ENCODE measurements around the gene MAST4. TPM values are rescaled to one million over a fixed set of nuclear protein-coding genes. Genes with fewer than 3 reads are reported as not detected.

Gene MAST4
- total and polyA plus RNA-seq, 2 of the 4 experiments (the other 2 are of a cell fraction): 4.8 to 6.8 TPM

DNA sequence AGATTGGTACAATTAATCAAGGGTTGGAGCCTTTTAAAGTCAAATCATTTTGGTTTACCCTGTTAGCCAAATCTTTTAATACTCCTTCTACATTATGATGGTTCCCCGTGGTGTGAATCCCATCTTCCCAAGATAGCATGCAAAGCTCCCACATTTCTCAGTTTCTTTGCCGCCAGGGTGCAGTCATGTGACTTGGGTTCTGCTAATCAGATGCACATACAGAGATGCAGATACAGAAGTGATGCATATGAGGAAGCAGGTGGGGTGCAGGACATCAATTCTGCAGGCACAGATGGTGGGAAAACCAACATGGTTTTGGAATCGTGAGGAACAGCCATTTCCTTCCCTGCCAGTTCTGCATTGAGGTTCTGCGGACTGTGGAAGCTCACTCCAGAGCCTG is 8.4 kb upstream of the MAST4 start:
- H3K18ac ChIP-seq (ENCODE audit: low read depth, low read length): no peak overlapping the region
- dilution Hi-C loops (cut with HindIII; ENCODE audit: low sequenced_read_pairs, unreplicated experiment): no loop called here
- in situ Hi-C loops (cut with MboI; ENCODE audit: low sequenced_read_pairs): no loop called here
- POLR2A ChIA-PET (ENCODE audit: unreplicated experiment): no interaction called here
- H3K56ac ChIP-seq (ENCODE audit: extremely low read depth, insufficient read depth, low read length): no peak overlapping the region
- no peak overlapping the region for H2AK9ac ChIP-seq (replicated peaks; ENCODE audit: low read depth, low read length, poor library complexity)
- no peaks in the 10 kb centered on the region for H3K9me1 ChIP-seq (ENCODE audit: insufficient read depth, low read length)
- H3K27ac ChIP-seq (ENCODE audit: insufficient read depth, low read length): no peak overlapping the region
- intact Hi-C loops (cut with micrococcal nuclease): no loop called here
- H3K4me3 ChIP-seq (ENCODE audit: insufficient read depth, low read depth, low read length): no peak overlapping the region
- no peak overlapping the region for H3K9ac ChIP-seq (ENCODE audit: low read depth, low read length)
- no peak overlapping the region for H2BK5ac ChIP-seq (ENCODE audit: low read depth, low read length, poor library complexity, severe bottlenecking)
- H2AK5ac ChIP-seq (ENCODE audit: low read depth, low read length): no peak overlapping the region
- WGBS, 2 experiments (ENCODE audit: extremely low coverage in 2 of 2, insufficient read length in 1 of 2): 90% methylated on average over 2 of the region's 4 CpGs; no CpG with 5 or more reads in 1 of the 2 experiments
- H3K4me2 ChIP-seq (ENCODE audit: low read depth, low read length): no peak overlapping the region
- H2AFZ ChIP-seq (replicated peaks; ENCODE audit: low read length, poor library complexity): no peak overlapping the region
- H3K4me1 ChIP-seq (ENCODE audit: control insufficient read depth, insufficient read depth, low read length): no peaks in the 10 kb centered on the region
- no TSS peak for BruUV-seq (replicated peaks)
- CTCF ChIA-PET: no interaction called here
- no peak overlapping the region for H2BK120ac ChIP-seq (ENCODE audit: low read depth, low read length)
- no peak overlapping the region for H4K8ac ChIP-seq (ENCODE audit: low read depth in 2 of 2, low read length in 2 of 2)
- H3K23ac ChIP-seq (ENCODE audit: low read depth, low read length): no peak overlapping the region
- no peak for ATAC-seq (ENCODE audit: low read depth)
- H4K5ac ChIP-seq (ENCODE audit: low read depth, low read length): no peak overlapping the region
- no peaks in the 10 kb centered on the region for H3K79me1 ChIP-seq (ENCODE audit: low read depth in 1 of 2, low read length in 2 of 2)
- H3K14ac ChIP-seq (replicated peaks; ENCODE audit: low read depth, low read length): no peak overlapping the region
- H3K27me3 ChIP-seq (ENCODE audit: control insufficient read depth, insufficient read depth, low read length): no peaks in the 10 kb centered on the region
- no peak for DNase-seq
- H4K20me1 ChIP-seq (ENCODE audit: insufficient read depth, low read length): no peaks in the 10 kb centered on the region
- TF ChIP-seq MAFK (IDR thresholded peaks at IDR 0.05; ENCODE audit: low read depth, low read length) (no peak), POLR2A (IDR thresholded peaks at IDR 0.05; ENCODE audit: low read depth, low read length) (no peak), NFE2L2 (IDR thresholded peaks at IDR 0.05; ENCODE audit: low read depth, low read length) (no peak), SMC3 (IDR thresholded peaks at IDR 0.05; ENCODE audit: low read depth, low read length) (no peak)
- no peak overlapping the region for H2BK20ac ChIP-seq (ENCODE audit: low read depth, low read length)
- H2BK15ac ChIP-seq (ENCODE audit: low read depth, low read length): no peak overlapping the region
- H3K4ac ChIP-seq (ENCODE audit: low read depth, low read length): no peak overlapping the region
- no peaks in the 10 kb centered on the region for H3K9me3 ChIP-seq (ENCODE audit: control insufficient read depth, insufficient read depth, low read length)
- H4K91ac ChIP-seq (ENCODE audit: insufficient read depth, low read depth, low read length): no peak overlapping the region
- H3K36me3 ChIP-seq (ENCODE audit: control insufficient read depth, insufficient read depth, low read length): no peaks in the 10 kb centered on the region

Data from IMR-90 (cell line).